HepG2 (cell line): ENCODE measurements around the gene LAMA5. TPM values are rescaled to one million over a fixed set of nuclear protein-coding genes. Genes with fewer than 3 reads are reported as not detected.

ENCODE experiments used
- AGO2 ChIP-seq: fragments of 200-400 bp; formaldehyde crosslinking; optimal IDR thresholded peaks from 2 replicates; pipeline ENCODE3; 2017; ENCODE audit warnings: mild to moderate bottlenecking, low read depth, low read length, moderate library complexity
- ARID4A ChIP-seq: sonication (generic); formaldehyde crosslinking; IDR thresholded peaks from 2 replicates; pipeline ENCODE4 v1.5.0; 2020; ENCODE audit warnings: mild to moderate bottlenecking, missing genetic modification reagents, borderline replicate concordance
- BHLHE40 ChIP-seq: IDR thresholded peaks from 2 replicates; pipeline ENCODE4 v1.6.1; 2011; ENCODE audit warnings: low read length, improper control_type of control experiment
- CENPBD1 ChIP-seq: sonication (generic); formaldehyde crosslinking; IDR thresholded peaks from 2 replicates; pipeline ENCODE4 v1.8.0; 2022; ENCODE audit warnings: missing genetic modification reagents, low read depth, mild to moderate bottlenecking, borderline replicate concordance
- CENPT ChIP-seq: sonication (generic); formaldehyde crosslinking; IDR thresholded peaks from 2 replicates; pipeline ENCODE4 v1.8.0; 2022; ENCODE audit warnings: low read depth, mild to moderate bottlenecking, moderate library complexity, missing genetic modification reagents
- HES4 ChIP-seq: sonication (generic); formaldehyde crosslinking; IDR thresholded peaks from 2 replicates; pipeline ENCODE4 v1.9.0; 2021; ENCODE audit warnings: mild to moderate bottlenecking, missing genetic modification reagents, borderline replicate concordance
- KDM4B ChIP-seq: sonication (generic); formaldehyde crosslinking; IDR thresholded peaks from 2 replicates; pipeline ENCODE4 v1.4.0; 2020; ENCODE audit warnings: missing genetic modification reagents
- MTA3 ChIP-seq: sonication (generic); formaldehyde crosslinking; IDR thresholded peaks from 2 replicates; pipeline ENCODE4 v1.4.0; 2020; ENCODE audit warnings: missing genetic modification reagents
- MTF2 ChIP-seq: sonication (generic); formaldehyde crosslinking; IDR thresholded peaks from 2 replicates; pipeline ENCODE4 v1.5.0; 2020; ENCODE audit warnings: missing genetic modification reagents, borderline replicate concordance
- ZBTB46 ChIP-seq: sonication (generic); formaldehyde crosslinking; IDR thresholded peaks from 2 replicates; pipeline ENCODE4 v1.4.0; 2020; ENCODE audit warnings: mild to moderate bottlenecking, missing genetic modification reagents, borderline replicate concordance
- ZNF12 ChIP-seq: sonication (generic); formaldehyde crosslinking; IDR thresholded peaks from 2 replicates; pipeline ENCODE4 v1.5.0; 2020; ENCODE audit warnings: missing genetic modification reagents
- ZNF263 ChIP-seq: sonication (generic); formaldehyde crosslinking; IDR thresholded peaks from 2 replicates; pipeline ENCODE4 v1.4.0; 2020; ENCODE audit warnings: missing genetic modification reagents
- ZNF383 ChIP-seq: sonication (generic); formaldehyde crosslinking; IDR thresholded peaks from 2 replicates; pipeline ENCODE4 v1.4.0; 2020; ENCODE audit warnings: missing genetic modification reagents, mild to moderate bottlenecking, borderline replicate concordance
- ZNF552 ChIP-seq: sonication (generic); formaldehyde crosslinking; IDR thresholded peaks from 2 replicates; pipeline ENCODE4 v1.9.0; 2022; ENCODE audit warnings: missing genetic modification reagents, mild to moderate bottlenecking, borderline replicate concordance
- ZNF609 ChIP-seq: sonication (generic); formaldehyde crosslinking; IDR thresholded peaks from 2 replicates; pipeline ENCODE4 v1.4.0; 2020; ENCODE audit warnings: mild to moderate bottlenecking, missing genetic modification reagents, borderline replicate concordance
- polyA plus RNA-seq, 8 experiments: library from polyadenylated mRNA; depleted of rRNA in 3 of 8; stranded (reverse) in 7 of 8; unstranded in 1 of 8; fragments of >200 nt; fragmentation: Illumina TruSeq in 4 of 8; extraction: Trizol in 4 of 8; gene quantifications; 2 replicates each; pipeline versions ENCODE4 v1.2.1 to v1.2.3, GENCODE V29; 2011 to 2016; ENCODE audit warnings: low read depth in 4 of 8, missing spikeins in 1 of 8, mixed read lengths in 1 of 8; ENCODE audit not compliant: insufficient read depth in 1 of 8
- total RNA-seq, 5 experiments: library from RNA; depleted of rRNA; stranded (reverse); fragments of >200 nt; fragmentation: Illumina TruSeq; extraction: Trizol; gene quantifications; 2 replicates each; pipeline ENCODE4 v1.2.3, GENCODE V29; 2016; ENCODE audit warnings: low read depth in 1 of 5

Gene LAMA5
- total and polyA plus RNA-seq, 2 of the 13 experiments (the other 11 are each of a cell fraction or from before 2014, with no cell fraction given): 21.0 to 44.7 TPM

GRCh38 chr20:62382306-62383198 is 15.4 kb upstream of the LAMA5 start (continued):
- TF ChIP-seq AGO2 (peak; percentile 94), CENPT (CRISPR knock-in tag) (no peak), ZNF263 (CRISPR knock-in tag) (peak; percentile 82), ZNF609 (CRISPR knock-in tag) (peak; percentile 70; the same call in 1 of the 2 replicates), ARID4A (CRISPR knock-in tag) (peak; percentile 83; the same call in 1 of the 2 replicates), ZBTB46 (no peak), HES4 (CRISPR knock-in tag) (no peak), ZNF552 (CRISPR knock-in tag) (no peak), BHLHE40 (no peak), ZNF383 (no peak), MTF2 (no peak), CENPBD1 (CRISPR knock-in tag) (no peak), MTA3 (no peak), KDM4B (CRISPR knock-in tag) (peak; percentile 92; the same call in 1 of the 2 replicates), ZNF12 (CRISPR knock-in tag) (peak; percentile 76)
